Calu3 (cell line): ENCODE data around the gene EDAR. TPM values are rescaled to one million over a fixed set of nuclear protein-coding genes. Genes with fewer than 3 reads are reported as not detected.

Experiments used
- BruUV-seq: library from RNA; stranded (reverse); fragments of 400-500 nt; replicated peaks from 2 replicates; lab custom pipeline; 2021; lab: Mats Ljungman, UMichigan
- CTCF ChIA-PET: fragments of 300-600 bp; sonication (Branson Sonifier 250); formaldehyde crosslinking; loops from one replicate; lab custom pipeline; 2022; ENCODE audit warnings: antibody characterized with exemption; lab: Charles Lee
- DNase-seq: peaks from one replicate; pipeline ENCODE4 v3.0.0; 2022
- H3K27ac Mint-ChIP-seq: one replicate; pipeline ENCODE4 v1.8.0; 2022; ENCODE audit warnings: mixed read lengths; ENCODE audit not compliant: unreplicated experiment
- H3K27me3 Mint-ChIP-seq: one replicate; pipeline ENCODE4 v1.8.0; 2022; ENCODE audit warnings: mixed read lengths; ENCODE audit not compliant: unreplicated experiment
- H3K36me3 Mint-ChIP-seq: one replicate; pipeline ENCODE4 v1.8.0; 2022; ENCODE audit warnings: mild to moderate bottlenecking, moderate library complexity, mixed read lengths; ENCODE audit not compliant: insufficient read depth, unreplicated experiment
- H3K4me1 Mint-ChIP-seq: one replicate; pipeline ENCODE4 v1.8.0; 2022; ENCODE audit warnings: mild to moderate bottlenecking, low read depth, mixed read lengths; ENCODE audit not compliant: unreplicated experiment
- H3K4me3 Mint-ChIP-seq: one replicate; pipeline ENCODE4 v1.8.0; 2022; ENCODE audit warnings: mild to moderate bottlenecking, low read depth, moderate library complexity, mixed read lengths; ENCODE audit not compliant: unreplicated experiment
- H3K9me3 Mint-ChIP-seq: one replicate; pipeline ENCODE4 v1.8.0; 2022; ENCODE audit warnings: low read depth, mixed read lengths; ENCODE audit not compliant: unreplicated experiment
- intact Hi-C: fragments of 100-400 bp; cut with micrococcal nuclease; formaldehyde crosslinking; loops from one replicate; pipeline ENCODE4 v1.10.0; 2022; ENCODE audit not compliant: unreplicated experiment
- total RNA-seq: library from RNA; stranded (reverse); gene quantifications from 2 replicates; pipeline ENCODE4 v1.2.3, GENCODE V29; 2022
- TF ChIP-seq, protein P1 (sequence below): fragments of 200-600 bp; IDR thresholded peaks from one replicate; pipeline ENCODE4 v1.8.0; 2022; ENCODE audit warnings: antibody characterized with exemption; ENCODE audit not compliant: unreplicated experiment

EDAR gene
- total RNA-seq, 1 experiment from 2014 or later = not detected

- intact Hi-C loops = no loop called here
- H3K27me3 Mint-ChIP-seq = peaks cover 8% of the 10 kb centered on the region
- TF ChIP-seq, protein P1, sequence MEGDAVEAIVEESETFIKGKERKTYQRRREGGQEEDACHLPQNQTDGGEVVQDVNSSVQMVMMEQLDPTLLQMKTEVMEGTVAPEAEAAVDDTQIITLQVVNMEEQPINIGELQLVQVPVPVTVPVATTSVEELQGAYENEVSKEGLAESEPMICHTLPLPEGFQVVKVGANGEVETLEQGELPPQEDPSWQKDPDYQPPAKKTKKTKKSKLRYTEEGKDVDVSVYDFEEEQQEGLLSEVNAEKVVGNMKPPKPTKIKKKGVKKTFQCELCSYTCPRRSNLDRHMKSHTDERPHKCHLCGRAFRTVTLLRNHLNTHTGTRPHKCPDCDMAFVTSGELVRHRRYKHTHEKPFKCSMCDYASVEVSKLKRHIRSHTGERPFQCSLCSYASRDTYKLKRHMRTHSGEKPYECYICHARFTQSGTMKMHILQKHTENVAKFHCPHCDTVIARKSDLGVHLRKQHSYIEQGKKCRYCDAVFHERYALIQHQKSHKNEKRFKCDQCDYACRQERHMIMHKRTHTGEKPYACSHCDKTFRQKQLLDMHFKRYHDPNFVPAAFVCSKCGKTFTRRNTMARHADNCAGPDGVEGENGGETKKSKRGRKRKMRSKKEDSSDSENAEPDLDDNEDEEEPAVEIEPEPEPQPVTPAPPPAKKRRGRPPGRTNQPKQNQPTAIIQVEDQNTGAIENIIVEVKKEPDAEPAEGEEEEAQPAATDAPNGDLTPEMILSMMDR = no peak
- no peaks in the 10 kb centered on the region for H3K36me3 Mint-ChIP-seq
- H3K4me1 Mint-ChIP-seq = no peaks in the 10 kb centered on the region
- no peak overlapping the region for H3K27ac Mint-ChIP-seq
- DNase-seq = no peak
- H3K4me3 Mint-ChIP-seq = no peak overlapping the region
- CTCF ChIA-PET = no interaction called here
- no TSS peak for BruUV-seq
- H3K9me3 Mint-ChIP-seq = no peaks in the 10 kb centered on the region
Measured at GRCh38 chr2:108906403-108907077, 82.5 kb downstream of the EDAR start.

DNA sequence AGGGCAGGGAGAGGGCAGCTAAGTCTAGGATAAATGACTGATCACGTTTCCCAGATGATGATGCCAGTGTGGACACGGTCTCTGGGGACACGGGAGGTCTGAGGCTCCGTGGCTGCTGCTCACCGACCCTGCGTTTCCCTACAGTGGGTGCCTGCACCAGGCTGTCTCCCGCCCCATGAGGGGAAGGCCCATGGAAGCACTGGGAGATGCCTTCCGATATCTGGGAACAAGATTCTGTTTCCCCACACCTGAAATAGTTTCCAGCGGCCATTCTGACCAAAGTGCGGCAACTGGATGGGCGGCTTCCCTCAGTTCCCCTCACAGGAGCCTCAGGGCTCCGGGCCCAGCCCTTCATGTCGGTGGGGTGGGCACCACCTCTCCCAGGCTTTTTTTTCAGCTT lies 83.1 kb downstream of the EDAR start:
- intact Hi-C loops = no loop called here
- no peak for DNase-seq
- no peak overlapping the region for H3K27ac Mint-ChIP-seq
- TF ChIP-seq, protein P1 = no peak
- H3K9me3 Mint-ChIP-seq = no peaks in the 10 kb centered on the region
- peaks cover 2% of the 10 kb centered on the region for H3K27me3 Mint-ChIP-seq
- CTCF ChIA-PET = no interaction called here
- no TSS peak for BruUV-seq
- H3K4me1 Mint-ChIP-seq = no peaks in the 10 kb centered on the region
- H3K36me3 Mint-ChIP-seq = no peaks in the 10 kb centered on the region
- no peak overlapping the region for H3K4me3 Mint-ChIP-seq

DNA sequence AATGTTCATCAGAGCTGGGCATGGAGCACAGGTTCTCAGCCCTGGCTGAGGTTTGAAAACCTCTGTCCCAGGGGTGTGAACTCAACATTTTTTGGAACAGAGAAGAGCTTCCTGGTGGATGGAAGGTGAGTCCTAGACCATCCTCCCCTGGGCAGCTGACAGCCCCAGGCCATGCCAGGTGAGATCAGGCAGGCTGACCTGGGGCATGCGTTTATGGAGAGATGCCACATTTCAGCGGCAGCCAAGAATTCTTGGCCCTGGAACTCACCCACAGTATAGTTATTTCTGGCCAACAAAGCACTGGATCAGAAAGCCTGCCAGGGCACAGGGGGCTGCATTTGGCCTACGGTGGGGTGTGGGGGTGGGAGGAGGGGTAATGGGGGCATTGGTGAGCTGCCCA lies 83.8 kb downstream of the EDAR start:
- Mint-ChIP-seq H3K9me3 (no peaks in the 10 kb centered on the region), H3K4me3 (no peak overlapping the region), H3K36me3 (no peaks in the 10 kb centered on the region), H3K4me1 (no peaks in the 10 kb centered on the region), H3K27me3 (no peaks in the 10 kb centered on the region), H3K27ac (no peak overlapping the region)
- intact Hi-C loops = no loop called here
- DNase-seq = no peak
- CTCF ChIA-PET = no interaction called here
- BruUV-seq = no TSS peak
- TF ChIP-seq, protein P1 = no peak

- H3K27me3 Mint-ChIP-seq = no peaks in the 10 kb centered on the region
- no peaks in the 10 kb centered on the region for H3K9me3 Mint-ChIP-seq
- TF ChIP-seq, protein P1 = no peak
- H3K4me1 Mint-ChIP-seq = no peaks in the 10 kb centered on the region
- no peak overlapping the region for H3K27ac Mint-ChIP-seq
- DNase-seq = no peak
- CTCF ChIA-PET = no interaction called here
- H3K4me3 Mint-ChIP-seq = no peak overlapping the region
- intact Hi-C loops = no loop called here
- no TSS peak for BruUV-seq
- H3K36me3 Mint-ChIP-seq = no peaks in the 10 kb centered on the region
Measured at GRCh38 chr2:108904680-108905079, 84.3 kb downstream of the EDAR start.
